GM12892 (cell line): ENCODE results near the gene PFDN1.

Experiments used
- POLR2A ChIP-seq: IDR thresholded peaks from 2 replicates; pipeline ENCODE4 v1.6.1; 2011; ENCODE audit warnings: low read depth, low read length, control low read depth
- TAF1 ChIP-seq: IDR thresholded peaks from 2 replicates; pipeline ENCODE4 v1.6.1; 2011; ENCODE audit warnings: low read depth, mild to moderate bottlenecking, control low read depth, low read length, borderline replicate concordance

DNA sequence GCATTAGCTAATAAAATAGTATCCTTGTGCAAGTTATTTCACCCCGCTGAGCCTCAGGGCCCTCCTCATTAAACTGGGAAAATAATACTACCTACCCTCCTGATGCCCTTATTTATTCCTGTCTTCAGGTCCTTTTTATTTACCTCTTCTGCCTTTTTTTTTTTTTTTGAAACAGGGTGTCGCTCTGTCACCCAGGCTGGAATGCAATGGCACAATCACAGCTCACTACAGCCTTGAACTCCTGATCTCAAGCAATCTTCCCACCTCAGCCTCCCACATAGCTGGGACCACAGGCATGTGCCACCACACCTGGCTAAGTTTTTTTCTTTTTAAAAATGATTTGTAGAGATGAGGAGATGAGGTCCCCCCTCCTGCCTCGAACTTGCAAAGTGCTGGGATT lies 22.6 kb upstream of the PFDN1 start:
- TF ChIP-seq POLR2A (no peak), TAF1 (no peak)
